ENCODE results near the gene MGAT4A. TPM values are rescaled to one million over a fixed set of nuclear protein-coding genes. Genes with fewer than 3 reads are reported as not detected.
A peak's percentile ranks its signal among the peaks of the same experiment; 100 is the strongest.

The MGAT4A gene
- total and polyA plus RNA-seq, 10 of the 15 experiments (the other 5 are each of a cell fraction or from before 2014, with no cell fraction given): 4.3 to 23.4 (median 13.6) TPM

DNA sequence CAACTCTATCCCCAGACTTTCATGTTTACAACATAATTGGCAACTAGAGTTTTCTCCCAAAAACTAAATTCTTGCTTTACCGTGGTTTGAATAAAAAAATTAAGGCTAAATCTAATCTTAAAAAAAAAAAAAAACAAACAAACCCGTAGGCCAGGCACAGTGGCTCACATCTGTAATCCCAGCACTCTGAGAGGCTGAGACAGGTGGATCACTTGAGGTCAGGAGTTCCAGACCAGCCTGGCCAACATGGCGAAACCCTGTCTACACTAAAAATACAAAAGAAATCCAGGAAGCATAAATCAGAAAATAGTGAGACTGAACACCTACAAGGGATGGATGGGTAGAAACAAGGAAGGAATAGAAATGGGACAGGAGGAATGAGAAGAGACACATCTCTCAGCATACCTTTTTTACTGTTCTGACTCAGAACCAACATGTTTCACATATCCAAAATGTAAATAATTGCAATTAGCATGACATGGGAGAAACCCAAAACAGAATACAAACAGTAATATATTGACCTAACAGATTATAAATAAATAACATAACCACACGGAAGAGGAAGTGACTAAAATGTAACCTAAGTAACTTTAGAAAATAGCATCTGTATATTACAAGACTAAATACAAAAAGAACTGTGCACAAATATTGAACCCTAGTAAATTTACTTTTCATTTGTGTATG is 17.5 kb downstream of the MGAT4A start (continued):
- TF ChIP-seq, protein P1, sequence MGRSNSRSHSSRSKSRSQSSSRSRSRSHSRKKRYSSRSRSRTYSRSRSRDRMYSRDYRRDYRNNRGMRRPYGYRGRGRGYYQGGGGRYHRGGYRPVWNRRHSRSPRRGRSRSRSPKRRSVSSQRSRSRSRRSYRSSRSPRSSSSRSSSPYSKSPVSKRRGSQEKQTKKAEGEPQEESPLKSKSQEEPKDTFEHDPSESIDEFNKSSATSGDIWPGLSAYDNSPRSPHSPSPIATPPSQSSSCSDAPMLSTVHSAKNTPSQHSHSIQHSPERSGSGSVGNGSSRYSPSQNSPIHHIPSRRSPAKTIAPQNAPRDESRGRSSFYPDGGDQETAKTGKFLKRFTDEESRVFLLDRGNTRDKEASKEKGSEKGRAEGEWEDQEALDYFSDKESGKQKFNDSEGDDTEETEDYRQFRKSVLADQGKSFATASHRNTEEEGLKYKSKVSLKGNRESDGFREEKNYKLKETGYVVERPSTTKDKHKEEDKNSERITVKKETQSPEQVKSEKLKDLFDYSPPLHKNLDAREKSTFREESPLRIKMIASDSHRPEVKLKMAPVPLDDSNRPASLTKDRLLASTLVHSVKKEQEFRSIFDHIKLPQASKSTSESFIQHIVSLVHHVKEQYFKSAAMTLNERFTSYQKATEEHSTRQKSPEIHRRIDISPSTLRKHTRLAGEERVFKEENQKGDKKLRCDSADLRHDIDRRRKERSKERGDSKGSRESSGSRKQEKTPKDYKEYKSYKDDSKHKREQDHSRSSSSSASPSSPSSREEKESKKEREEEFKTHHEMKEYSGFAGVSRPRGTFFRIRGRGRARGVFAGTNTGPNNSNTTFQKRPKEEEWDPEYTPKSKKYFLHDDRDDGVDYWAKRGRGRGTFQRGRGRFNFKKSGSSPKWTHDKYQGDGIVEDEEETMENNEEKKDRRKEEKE (IDR thresholded peaks at IDR 0.05): no peak
- peak; percentile 64; the same call in 1 of the 2 replicates for TF ChIP-seq GABPA (IDR thresholded peaks at IDR 0.05; ENCODE audit: low read depth)
- no peak for TF ChIP-seq KLF5 (IDR thresholded peaks at IDR 0.05; ENCODE audit: partially characterized antibody)
- TF ChIP-seq FOXK2 (IDR thresholded peaks at IDR 0.05): no peak
- TF ChIP-seq CREB1 (IDR thresholded peaks at IDR 0.05; ENCODE audit: low read depth): 0 out of 2 replicates have a peak, but pooled peaks have one; percentile 8
- TF ChIP-seq NR2F1 (conservative IDR thresholded peaks at IDR 0.05): peak; percentile 73
- peak; percentile 96 for TF ChIP-seq ZNF217 (IDR thresholded peaks at IDR 0.05)
- TF ChIP-seq, protein P2, sequence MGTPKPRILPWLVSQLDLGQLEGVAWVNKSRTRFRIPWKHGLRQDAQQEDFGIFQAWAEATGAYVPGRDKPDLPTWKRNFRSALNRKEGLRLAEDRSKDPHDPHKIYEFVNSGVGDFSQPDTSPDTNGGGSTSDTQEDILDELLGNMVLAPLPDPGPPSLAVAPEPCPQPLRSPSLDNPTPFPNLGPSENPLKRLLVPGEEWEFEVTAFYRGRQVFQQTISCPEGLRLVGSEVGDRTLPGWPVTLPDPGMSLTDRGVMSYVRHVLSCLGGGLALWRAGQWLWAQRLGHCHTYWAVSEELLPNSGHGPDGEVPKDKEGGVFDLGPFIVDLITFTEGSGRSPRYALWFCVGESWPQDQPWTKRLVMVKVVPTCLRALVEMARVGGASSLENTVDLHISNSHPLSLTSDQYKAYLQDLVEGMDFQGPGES (IDR thresholded peaks at IDR 0.05): no peak
- peak; percentile 79 for TF ChIP-seq JUND (IDR thresholded peaks at IDR 0.05; ENCODE audit: low read depth, low read length)
- peak; percentile 85 for TF ChIP-seq CREM (IDR thresholded peaks at IDR 0.05; ENCODE audit: low read depth)
- TF ChIP-seq, protein P3, sequence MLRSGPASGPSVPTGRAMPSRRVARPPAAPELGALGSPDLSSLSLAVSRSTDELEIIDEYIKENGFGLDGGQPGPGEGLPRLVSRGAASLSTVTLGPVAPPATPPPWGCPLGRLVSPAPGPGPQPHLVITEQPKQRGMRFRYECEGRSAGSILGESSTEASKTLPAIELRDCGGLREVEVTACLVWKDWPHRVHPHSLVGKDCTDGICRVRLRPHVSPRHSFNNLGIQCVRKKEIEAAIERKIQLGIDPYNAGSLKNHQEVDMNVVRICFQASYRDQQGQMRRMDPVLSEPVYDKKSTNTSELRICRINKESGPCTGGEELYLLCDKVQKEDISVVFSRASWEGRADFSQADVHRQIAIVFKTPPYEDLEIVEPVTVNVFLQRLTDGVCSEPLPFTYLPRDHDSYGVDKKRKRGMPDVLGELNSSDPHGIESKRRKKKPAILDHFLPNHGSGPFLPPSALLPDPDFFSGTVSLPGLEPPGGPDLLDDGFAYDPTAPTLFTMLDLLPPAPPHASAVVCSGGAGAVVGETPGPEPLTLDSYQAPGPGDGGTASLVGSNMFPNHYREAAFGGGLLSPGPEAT (IDR thresholded peaks at IDR 0.05; ENCODE audit: low read depth): peak; percentile 75; the same call in 1 of the 2 replicates
- TF ChIP-seq ATF7 (IDR thresholded peaks at IDR 0.05; ENCODE audit: low read depth): peak; percentile 85
- peak; percentile 91 for TF ChIP-seq CBFB (IDR thresholded peaks at IDR 0.05; ENCODE audit: low read depth)
- peak; percentile 37; the same call in 1 of the 2 replicates for TF ChIP-seq NBN (IDR thresholded peaks at IDR 0.05)
- TF ChIP-seq, protein P4, sequence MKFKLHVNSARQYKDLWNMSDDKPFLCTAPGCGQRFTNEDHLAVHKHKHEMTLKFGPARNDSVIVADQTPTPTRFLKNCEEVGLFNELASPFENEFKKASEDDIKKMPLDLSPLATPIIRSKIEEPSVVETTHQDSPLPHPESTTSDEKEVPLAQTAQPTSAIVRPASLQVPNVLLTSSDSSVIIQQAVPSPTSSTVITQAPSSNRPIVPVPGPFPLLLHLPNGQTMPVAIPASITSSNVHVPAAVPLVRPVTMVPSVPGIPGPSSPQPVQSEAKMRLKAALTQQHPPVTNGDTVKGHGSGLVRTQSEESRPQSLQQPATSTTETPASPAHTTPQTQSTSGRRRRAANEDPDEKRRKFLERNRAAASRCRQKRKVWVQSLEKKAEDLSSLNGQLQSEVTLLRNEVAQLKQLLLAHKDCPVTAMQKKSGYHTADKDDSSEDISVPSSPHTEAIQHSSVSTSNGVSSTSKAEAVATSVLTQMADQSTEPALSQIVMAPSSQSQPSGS (IDR thresholded peaks at IDR 0.05; ENCODE audit: low read length): peak; percentile 97
- TF ChIP-seq FOXM1 (IDR thresholded peaks at IDR 0.05; ENCODE audit: low read depth, low read length): peak; percentile 96
- peak; percentile 99 for TF ChIP-seq MEF2A (IDR thresholded peaks at IDR 0.05; ENCODE audit: insufficient read depth, low read depth, low read length)
- peak; percentile 99 for TF ChIP-seq RUNX3 (IDR thresholded peaks at IDR 0.05; ENCODE audit: low read length)
- peak; percentile 85 for TF ChIP-seq BCL11A (IDR thresholded peaks at IDR 0.05; ENCODE audit: low read depth, low read length)
- TF ChIP-seq, protein P5, sequence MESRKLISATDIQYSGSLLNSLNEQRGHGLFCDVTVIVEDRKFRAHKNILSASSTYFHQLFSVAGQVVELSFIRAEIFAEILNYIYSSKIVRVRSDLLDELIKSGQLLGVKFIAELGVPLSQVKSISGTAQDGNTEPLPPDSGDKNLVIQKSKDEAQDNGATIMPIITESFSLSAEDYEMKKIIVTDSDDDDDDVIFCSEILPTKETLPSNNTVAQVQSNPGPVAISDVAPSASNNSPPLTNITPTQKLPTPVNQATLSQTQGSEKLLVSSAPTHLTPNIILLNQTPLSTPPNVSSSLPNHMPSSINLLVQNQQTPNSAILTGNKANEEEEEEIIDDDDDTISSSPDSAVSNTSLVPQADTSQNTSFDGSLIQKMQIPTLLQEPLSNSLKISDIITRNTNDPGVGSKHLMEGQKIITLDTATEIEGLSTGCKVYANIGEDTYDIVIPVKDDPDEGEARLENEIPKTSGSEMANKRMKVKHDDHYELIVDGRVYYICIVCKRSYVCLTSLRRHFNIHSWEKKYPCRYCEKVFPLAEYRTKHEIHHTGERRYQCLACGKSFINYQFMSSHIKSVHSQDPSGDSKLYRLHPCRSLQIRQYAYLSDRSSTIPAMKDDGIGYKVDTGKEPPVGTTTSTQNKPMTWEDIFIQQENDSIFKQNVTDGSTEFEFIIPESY (IDR thresholded peaks at IDR 0.05): no peak
- TF ChIP-seq SPI1 (IDR thresholded peaks at IDR 0.05; ENCODE audit: borderline replicate concordance, insufficient read depth, low read depth, low read length): peak; percentile 58; the same call in 1 of the 2 replicates
- TF ChIP-seq TAF1 (IDR thresholded peaks at IDR 0.05; ENCODE audit: borderline replicate concordance, low read depth, low read length): no peak
- TF ChIP-seq IKZF1 (conservative IDR thresholded peaks at IDR 0.05): peak; percentile 75

Data from GM12878 (cell line).